ENCODE results near the gene UBA6.

GRCh38 chr4:67713529-67714247 is 12.7 kb upstream of the UBA6 start:
- TF ChIP-seq CTCF (IDR thresholded peaks at IDR 0.05; ENCODE audit: low read depth, low read length, poor library complexity, severe bottlenecking) (no peak), EZH2phosphoT487 (IDR thresholded peaks at IDR 0.05; ENCODE audit: borderline replicate concordance, low read length) (no peak)

Data from DOHH2 (cell line).